Panc1 (cell line): Measurements from ENCODE around the gene DTNBP1. TPM values are rescaled to one million over a fixed set of nuclear protein-coding genes. Genes with fewer than 3 reads are reported as not detected.

ENCODE experiments used
- ATAC-seq: fragments of 200-7000 bp; cut with Tn5 transposase; 2 replicates; pipeline ENCODE4 v1.9.1; 2020; ENCODE audit warnings: mild to moderate bottlenecking, moderate library complexity
- BruUV-seq: library from RNA; stranded (reverse); fragments of 400-500 nt; replicated peaks from 2 replicates; lab custom pipeline; 2021; lab: Mats Ljungman, UMichigan
- CTCF ChIA-PET: fragments of 300-600 bp; sonication (Branson Sonifier 250); formaldehyde crosslinking; loops from one replicate; lab custom pipeline; 2022; ENCODE audit warnings: antibody characterized with exemption; lab: Charles Lee
- POLR2A ChIA-PET: fragments of 300-600 bp; sonication (Branson Sonifier 250); formaldehyde crosslinking; loops from one replicate; lab custom pipeline; 2022; ENCODE audit warnings: antibody characterized with exemption; lab: Charles Lee
- DNase-seq: peaks from one replicate; pipeline ENCODE4 v3.0.0-alpha.2; 2010; ENCODE audit warnings: low read depth, low spot score
- H3K27ac ChIP-seq: 2 replicates; pipeline ENCODE4 v1.5.1; 2011; ENCODE audit warnings: mild to moderate bottlenecking, low read length, inconsistent platforms
- H3K27me3 ChIP-seq: fragments of 200-500 bp; sonication (Bioruptor generic); 2 replicates; pipeline ENCODE4 v1.6.0; 2014; ENCODE audit warnings: low read length, inconsistent platforms; ENCODE audit not compliant: control insufficient read depth, insufficient read depth
- H3K36me3 ChIP-seq: fragments of 200-500 bp; sonication (Bioruptor generic); 2 replicates; pipeline ENCODE4 v1.5.1; 2014; ENCODE audit warnings: inconsistent platforms, mild to moderate bottlenecking, low read length, moderate library complexity; ENCODE audit not compliant: control insufficient read depth, insufficient read depth
- H3K4me1 ChIP-seq: 2 replicates; pipeline ENCODE4 v1.5.1; 2011; ENCODE audit warnings: inconsistent platforms, mild to moderate bottlenecking, low read length, moderate library complexity; ENCODE audit not compliant: control insufficient read depth, insufficient read depth
- H3K4me3 ChIP-seq, 2 experiments: 2 replicates each; pipeline ENCODE4 v1.5.1; 2011 to 2012; ENCODE audit warnings: low read depth in 2 of 2, low read length in 2 of 2, mild to moderate bottlenecking in 2 of 2, inconsistent platforms in 1 of 2, moderate library complexity in 1 of 2
- H3K9me3 ChIP-seq: fragments of 200-500 bp; sonication (Bioruptor generic); 2 replicates; pipeline ENCODE4 v1.5.1; 2014; ENCODE audit warnings: low read depth, mild to moderate bottlenecking, inconsistent platforms, low read length, moderate library complexity; ENCODE audit not compliant: control insufficient read depth, insufficient read depth
- CTCF ChIP-seq: fragments of 450-650 bp; IDR thresholded peaks from 2 replicates; pipeline ENCODE4 v1.5.1; 2017; ENCODE audit warnings: mild to moderate bottlenecking
- POLR2AphosphoS5 ChIP-seq: IDR thresholded peaks from 2 replicates; pipeline ENCODE4 v1.6.1; 2012; ENCODE audit warnings: mild to moderate bottlenecking, low read depth, low read length, moderate library complexity
- SIN3A ChIP-seq: IDR thresholded peaks from 2 replicates; pipeline ENCODE4 v1.6.1; 2012; ENCODE audit warnings: low read depth, mild to moderate bottlenecking, low read length, moderate library complexity, borderline replicate concordance; ENCODE audit not compliant: insufficient read depth
- TCF7L2 ChIP-seq: IDR thresholded peaks from 2 replicates; pipeline ENCODE4 v1.6.1; 2011; ENCODE audit warnings: mild to moderate bottlenecking, low read depth, low read length, inconsistent platforms
- in situ Hi-C: cut with HindIII; loops from 2 replicates; pipeline ENCODE4 v1.10.0; 2016; ENCODE audit warnings: low sequenced_read_pairs, low pct_unique_long_range_greater_than_20kb
- intact Hi-C: fragments of 100-400 bp; cut with micrococcal nuclease; formaldehyde crosslinking; loops from one replicate; pipeline ENCODE4 v1.10.0; 2022; ENCODE audit not compliant: unreplicated experiment
- total RNA-seq: library from RNA; stranded (reverse); gene quantifications from one replicate; pipeline ENCODE4 v1.2.1, GENCODE V29; 2021; ENCODE audit not compliant: unreplicated experiment
- TF ChIP-seq, protein P1 (sequence below), 2 experiments: IDR thresholded peaks; 2 replicates each; pipeline ENCODE4 v1.6.1; 2011 to 2012; ENCODE audit warnings: low read depth in 2 of 2, control low read depth in 1 of 2, low read length in 1 of 2, mild to moderate bottlenecking in 1 of 2, moderate library complexity in 1 of 2; ENCODE audit not compliant: insufficient read depth in 1 of 2

The DTNBP1 gene
- total RNA-seq, 1 experiment from 2014 or later, result 29.3 TPM

DNA sequence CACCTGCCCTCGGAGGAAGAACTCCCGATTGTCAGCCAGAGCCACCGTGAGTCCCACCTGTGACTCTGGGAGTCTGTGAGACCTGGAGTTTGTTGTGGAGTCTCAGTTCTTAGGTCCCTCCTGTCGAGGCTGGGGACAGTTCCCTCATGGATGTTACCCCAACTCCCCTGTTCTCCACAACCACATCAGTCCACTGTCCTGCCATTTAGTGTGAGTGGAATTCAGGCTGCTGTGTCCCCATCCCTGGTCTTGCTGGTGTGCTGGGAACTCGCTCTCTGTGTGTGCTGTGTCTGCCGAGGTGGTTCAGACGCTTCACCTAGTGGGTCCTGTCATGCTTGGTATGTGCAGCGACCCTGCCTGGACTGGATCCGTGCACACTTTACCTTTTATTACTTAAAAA is 163.2 kb downstream of the DTNBP1 start:
- intact Hi-C loops (loop anchor here (10.0 kb wide), 2 partner anchors 125 to 1285 kb away; no protein-coding TSS in a partner anchor), in situ Hi-C loops (no loop called here)
- Histone ChIP-seq H3K27me3 (no peaks in the 10 kb centered on the region), H3K36me3 (no peaks in the 10 kb centered on the region), H3K4me3 (no peak overlapping the region), H3K9me3 (no peaks in the 10 kb centered on the region), H3K4me1 (no peaks in the 10 kb centered on the region), H3K27ac (no peak overlapping the region)
- no peak for TF ChIP-seq TCF7L2
- DNase-seq (no peak), ATAC-seq (no peak)
- BruUV-seq, result no TSS peak
- ChIA-PET CTCF (no interaction called here), POLR2A (no interaction called here)

- intact Hi-C loops (loop anchor here (10.0 kb wide), 2 partner anchors 126 to 1284 kb away; no protein-coding TSS in a partner anchor), in situ Hi-C loops (no loop called here)
- ATAC-seq, result no peak
- Histone ChIP-seq H3K27me3 (no peaks in the 10 kb centered on the region), H3K4me1 (no peaks in the 10 kb centered on the region), H3K27ac (no peak overlapping the region), H3K4me3 (no peak overlapping the region), H3K36me3 (no peaks in the 10 kb centered on the region), H3K9me3 (no peaks in the 10 kb centered on the region)
- DNase-seq, result no peak
- TF ChIP-seq POLR2AphosphoS5 (no peak), CTCF (no peak), SIN3A (no peak), TCF7L2 (no peak)
- BruUV-seq, result no TSS peak
- ChIA-PET POLR2A (no interaction called here), CTCF (no interaction called here)
Measured at GRCh38 chr6:15499125-15499524, 163.7 kb downstream of the DTNBP1 start.

- H3K9me3 ChIP-seq, result no peaks in the 10 kb centered on the region
- intact Hi-C loops (loop anchor here (10.0 kb wide), 2 partner anchors 126 to 1284 kb away; no protein-coding TSS in a partner anchor), in situ Hi-C loops (no loop called here)
- no peaks in the 10 kb centered on the region for H3K36me3 ChIP-seq
- no peaks in the 10 kb centered on the region for H3K27me3 ChIP-seq
- H3K4me1 ChIP-seq, result no peaks in the 10 kb centered on the region
- no TSS peak for BruUV-seq
- DNase-seq, result no peak
- H3K4me3 ChIP-seq, result no peak overlapping the region
- no peak for TF ChIP-seq POLR2AphosphoS5
- TF ChIP-seq SIN3A, result no peak
- no peak for TF ChIP-seq CTCF
- TF ChIP-seq, protein P1, sequence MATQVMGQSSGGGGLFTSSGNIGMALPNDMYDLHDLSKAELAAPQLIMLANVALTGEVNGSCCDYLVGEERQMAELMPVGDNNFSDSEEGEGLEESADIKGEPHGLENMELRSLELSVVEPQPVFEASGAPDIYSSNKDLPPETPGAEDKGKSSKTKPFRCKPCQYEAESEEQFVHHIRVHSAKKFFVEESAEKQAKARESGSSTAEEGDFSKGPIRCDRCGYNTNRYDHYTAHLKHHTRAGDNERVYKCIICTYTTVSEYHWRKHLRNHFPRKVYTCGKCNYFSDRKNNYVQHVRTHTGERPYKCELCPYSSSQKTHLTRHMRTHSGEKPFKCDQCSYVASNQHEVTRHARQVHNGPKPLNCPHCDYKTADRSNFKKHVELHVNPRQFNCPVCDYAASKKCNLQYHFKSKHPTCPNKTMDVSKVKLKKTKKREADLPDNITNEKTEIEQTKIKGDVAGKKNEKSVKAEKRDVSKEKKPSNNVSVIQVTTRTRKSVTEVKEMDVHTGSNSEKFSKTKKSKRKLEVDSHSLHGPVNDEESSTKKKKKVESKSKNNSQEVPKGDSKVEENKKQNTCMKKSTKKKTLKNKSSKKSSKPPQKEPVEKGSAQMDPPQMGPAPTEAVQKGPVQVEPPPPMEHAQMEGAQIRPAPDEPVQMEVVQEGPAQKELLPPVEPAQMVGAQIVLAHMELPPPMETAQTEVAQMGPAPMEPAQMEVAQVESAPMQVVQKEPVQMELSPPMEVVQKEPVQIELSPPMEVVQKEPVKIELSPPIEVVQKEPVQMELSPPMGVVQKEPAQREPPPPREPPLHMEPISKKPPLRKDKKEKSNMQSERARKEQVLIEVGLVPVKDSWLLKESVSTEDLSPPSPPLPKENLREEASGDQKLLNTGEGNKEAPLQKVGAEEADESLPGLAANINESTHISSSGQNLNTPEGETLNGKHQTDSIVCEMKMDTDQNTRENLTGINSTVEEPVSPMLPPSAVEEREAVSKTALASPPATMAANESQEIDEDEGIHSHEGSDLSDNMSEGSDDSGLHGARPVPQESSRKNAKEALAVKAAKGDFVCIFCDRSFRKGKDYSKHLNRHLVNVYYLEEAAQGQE (IDR thresholded peaks at IDR 0.05; ENCODE audit: insufficient read depth in 1 of 2, low read depth in 2 of 2, low read length in 1 of 2), result no peak
- POLR2A ChIA-PET, result no interaction called here
- no peak overlapping the region for H3K27ac ChIP-seq
- no peak for ATAC-seq
- CTCF ChIA-PET, result no interaction called here
Measured at GRCh38 chr6:15498640-15499039, 164.2 kb downstream of the DTNBP1 start.
